SK-N-SH (cell line): ENCODE results near the gene SLCO3A1. TPM values are rescaled to one million over a fixed set of nuclear protein-coding genes. Genes with fewer than 3 reads are reported as not detected.

Source experiments
- CTCF ChIA-PET: fragments of 300-600, 350-600 bp; formaldehyde crosslinking; extraction: SDS; loops from one replicate; lab custom pipeline; 2021; lab: Yijun Ruan, JAX
- POLR2A ChIA-PET: fragments of 350-600 bp; sonication (Branson Sonifier 250); formaldehyde crosslinking; extraction: SDS; loops from one replicate; lab custom pipeline; 2020; ENCODE audit warnings: antibody characterized with exemption, inconsistent platforms; lab: Yijun Ruan, JAX
- DNase-seq: peaks from one replicate; pipeline ENCODE4 v3.0.0; 2012
- H2AFZ ChIP-seq: fragments of 200-600 bp; sonication (generic); 2 replicates; pipeline ENCODE4 v1.8.1; 2016; ENCODE audit warnings: antibody characterized with exemption, mild to moderate bottlenecking, low read depth
- H3F3A ChIP-seq: fragments of 200-600 bp; sonication (generic); replicated peaks from 2 replicates; pipeline ENCODE3; 2016; ENCODE audit warnings: antibody characterized with exemption, mild to moderate bottlenecking; ENCODE audit not compliant: insufficient read depth
- H3K27ac ChIP-seq, 2 experiments: fragments of 200-500 bp in 1 of 2; fragments of 200-600 bp in 1 of 2; sonication (Bioruptor generic) in 1 of 2; sonication (generic), shearing (Covaris generic) in 1 of 2; 2 replicates each; pipeline versions ENCODE4 v1.5.1 to v1.6.1; 2014 to 2016; ENCODE audit warnings: low read depth in 2 of 2, inconsistent platforms in 1 of 2, low read length in 1 of 2, mild to moderate bottlenecking in 1 of 2, mixed read lengths in 1 of 2
- H3K27me3 ChIP-seq: fragments of 200-600 bp; sonication (generic), shearing (Covaris generic); 2 replicates; pipeline ENCODE4 v1.6.1; 2016; ENCODE audit warnings: mixed run types; ENCODE audit not compliant: insufficient read depth
- H3K36me3 ChIP-seq, 2 experiments: fragments of 200-500 bp in 1 of 2; fragments of 200-600 bp in 1 of 2; sonication (Bioruptor generic) in 1 of 2; sonication (generic) in 1 of 2; replicated peaks in 1 of 2; 2 replicates each; pipeline versions ENCODE3 to v1.5.1; 2014 to 2016; ENCODE audit warnings: low read length in 1 of 2, mild to moderate bottlenecking in 1 of 2; ENCODE audit not compliant: insufficient read depth in 2 of 2, control insufficient read depth in 1 of 2
- H3K4me1 ChIP-seq, 2 experiments: fragments of 200-500 bp in 1 of 2; fragments of 200-600 bp in 1 of 2; sonication (Bioruptor generic) in 1 of 2; sonication (generic), shearing (Covaris generic) in 1 of 2; 2 replicates each; pipeline versions ENCODE4 v1.5.1 to v1.6.1; 2014 to 2016; ENCODE audit warnings: low read depth in 1 of 2, low read length in 1 of 2, mixed run types in 1 of 2; ENCODE audit not compliant: insufficient read depth in 2 of 2, control insufficient read depth in 1 of 2
- H3K4me2 ChIP-seq: fragments of 200-600 bp; sonication (generic), shearing (Covaris generic); 2 replicates; pipeline ENCODE4 v1.6.1; 2017; ENCODE audit warnings: mixed run types
- H3K4me3 ChIP-seq, 2 experiments: fragments of 200-500 bp in 1 of 2; fragments of 200-600 bp in 1 of 2; sonication (Bioruptor generic) in 1 of 2; sonication (generic), shearing (Covaris generic) in 1 of 2; 2 replicates each; pipeline versions ENCODE4 v1.5.1 to v1.8.1; 2014 to 2016; ENCODE audit warnings: low read depth in 2 of 2, inconsistent platforms in 1 of 2, low read length in 1 of 2, mild to moderate bottlenecking in 1 of 2, mixed read lengths in 1 of 2, moderate library complexity in 1 of 2
- H3K79me2 ChIP-seq: fragments of 200-600 bp; sonication (generic); 2 replicates; pipeline ENCODE4 v1.8.1; 2017; ENCODE audit warnings: mild to moderate bottlenecking; ENCODE audit not compliant: insufficient read depth
- H3K9ac ChIP-seq: fragments of 200-600 bp; sonication (generic); 2 replicates; pipeline ENCODE4 v1.6.1; 2017; ENCODE audit warnings: mixed run types
- H3K9me2 ChIP-seq: fragments of 200-600 bp; sonication (generic); 2 replicates; pipeline ENCODE4 v1.6.1; 2017; ENCODE audit warnings: mixed run types
- H3K9me3 ChIP-seq: fragments of 200-600 bp; sonication (generic); 2 replicates; pipeline ENCODE4 v1.6.1; 2017; ENCODE audit warnings: mixed run types, mild to moderate bottlenecking, moderate library complexity
- H4K20me1 ChIP-seq: fragments of 200-600 bp; sonication (generic); 2 replicates; pipeline ENCODE4 v1.6.1; 2017; ENCODE audit warnings: mild to moderate bottlenecking, mixed run types; ENCODE audit not compliant: insufficient read depth
- CTCF ChIP-seq: fragments of 200-600 bp; sonication (generic); IDR thresholded peaks from 2 replicates; pipeline ENCODE4 v1.6.1; 2017; ENCODE audit warnings: antibody characterized with exemption, mild to moderate bottlenecking, moderate library complexity
- ELF1 ChIP-seq: IDR thresholded peaks from 2 replicates; pipeline ENCODE4 v1.4.0; 2012
- EZH2phosphoT487 ChIP-seq: fragments of 200-600 bp; sonication (generic); IDR thresholded peaks from 2 replicates; pipeline ENCODE4 v1.6.1; 2017; ENCODE audit warnings: low read depth, mixed run types, mild to moderate bottlenecking, antibody characterized with exemption, moderate library complexity, borderline replicate concordance
- FOSL2 ChIP-seq: IDR thresholded peaks from 2 replicates; pipeline ENCODE4 v1.4.0; 2012; ENCODE audit warnings: low read depth, mild to moderate bottlenecking, moderate library complexity, borderline replicate concordance
- FOXM1 ChIP-seq: IDR thresholded peaks from 2 replicates; pipeline ENCODE4 v1.4.0; 2012; ENCODE audit warnings: low read depth, mild to moderate bottlenecking
- GATA2 ChIP-seq: sonication (generic); formaldehyde crosslinking; IDR thresholded peaks from 2 replicates; pipeline ENCODE4 v1.5.0; 2020; ENCODE audit warnings: mild to moderate bottlenecking, missing genetic modification reagents
- IRF3 ChIP-seq: fragments of 150-350 bp; IDR thresholded peaks from 2 replicates; pipeline ENCODE4 v1.6.1; 2016; ENCODE audit warnings: mild to moderate bottlenecking, low read depth, low read length
- JUND ChIP-seq: IDR thresholded peaks from 2 replicates; pipeline ENCODE4 v1.4.0; 2012
- MXI1 ChIP-seq: IDR thresholded peaks from 2 replicates; pipeline ENCODE4 v1.6.1; 2012; ENCODE audit warnings: mild to moderate bottlenecking, low read depth, low read length, improper control_type of control experiment
- RAD21 ChIP-seq: IDR thresholded peaks from 2 replicates; pipeline ENCODE4 v1.6.1; 2012; ENCODE audit warnings: mild to moderate bottlenecking, low read length
- RCOR1 ChIP-seq: fragments of 150-350 bp; IDR thresholded peaks from 2 replicates; pipeline ENCODE4 v1.6.1; 2017; ENCODE audit warnings: antibody characterized with exemption, low read length
- RFX5 ChIP-seq: IDR thresholded peaks from 2 replicates; pipeline ENCODE4 v1.6.1; 2012; ENCODE audit warnings: mild to moderate bottlenecking, improper control_type of control experiment, low read length
- RXRA ChIP-seq: IDR thresholded peaks from 2 replicates; pipeline ENCODE4 v1.4.0; 2012; ENCODE audit warnings: low read depth, mild to moderate bottlenecking, borderline replicate concordance
- TCF12 ChIP-seq: IDR thresholded peaks from 2 replicates; pipeline ENCODE4 v1.4.0; 2012
- TEAD4 ChIP-seq: IDR thresholded peaks from 2 replicates; pipeline ENCODE4 v1.4.0; 2012; ENCODE audit warnings: mild to moderate bottlenecking, borderline replicate concordance; ENCODE audit not compliant: insufficient read depth
- ZBTB33 ChIP-seq: IDR thresholded peaks from 2 replicates; pipeline ENCODE4 v1.4.0; 2012; ENCODE audit warnings: low read depth, borderline replicate concordance
- WGBS: methylation state at CpG from one replicate; pipeline ENCODE4 v1.1.6; 2017; ENCODE audit warnings: low lambda C conversion rate; 5-methylcytosine and 5-hydroxymethylcytosine counted together
- polyA plus RNA-seq, 3 experiments: library from polyadenylated mRNA; depleted of rRNA; stranded (reverse); fragments of >200 nt; gene quantifications; 2 replicates each; pipeline ENCODE4 v1.2.3, GENCODE V29; 2012
- TF ChIP-seq, protein P1 (sequence below): IDR thresholded peaks from 2 replicates; pipeline ENCODE4; 2012
- TF ChIP-seq, protein P2 (sequence below): IDR thresholded peaks from 2 replicates; pipeline ENCODE4 v1.4.0; 2012; ENCODE audit warnings: low read depth

The SLCO3A1 gene
- polyA plus RNA-seq, 1 of the 3 experiments (the other 2 are of a cell fraction), result 19.7 TPM

- no peak overlapping the region for H3K9ac ChIP-seq
- no peak overlapping the region for H3K4me2 ChIP-seq
- no peaks in the 10 kb centered on the region for H4K20me1 ChIP-seq
- no peaks in the 10 kb centered on the region for H3K79me2 ChIP-seq
- H3K4me1 ChIP-seq, result peaks cover 0 to 3% of the 10 kb centered on the region in 2 experiments; a peak in 1 of 4 replicates
- ChIA-PET POLR2A (no interaction called here), CTCF (interaction anchor here (1.5 kb wide), 1 partner anchor 36 kb away, joined by 5 read pairs; no protein-coding TSS in a partner anchor)
- WGBS, result 93% methylated on average over 6 of the region's 6 CpGs
- TF ChIP-seq JUND, result no peak
- no peak for TF ChIP-seq FOXM1
- TF ChIP-seq, protein P1, sequence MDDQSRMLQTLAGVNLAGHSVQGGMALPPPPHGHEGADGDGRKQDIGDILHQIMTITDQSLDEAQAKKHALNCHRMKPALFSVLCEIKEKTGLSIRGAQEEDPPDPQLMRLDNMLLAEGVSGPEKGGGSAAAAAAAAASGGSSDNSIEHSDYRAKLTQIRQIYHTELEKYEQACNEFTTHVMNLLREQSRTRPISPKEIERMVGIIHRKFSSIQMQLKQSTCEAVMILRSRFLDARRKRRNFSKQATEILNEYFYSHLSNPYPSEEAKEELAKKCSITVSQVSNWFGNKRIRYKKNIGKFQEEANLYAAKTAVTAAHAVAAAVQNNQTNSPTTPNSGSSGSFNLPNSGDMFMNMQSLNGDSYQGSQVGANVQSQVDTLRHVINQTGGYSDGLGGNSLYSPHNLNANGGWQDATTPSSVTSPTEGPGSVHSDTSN, result no peak
- H3K36me3 ChIP-seq, result peaks cover 0 to 4% of the 10 kb centered on the region in 2 experiments
- no peak overlapping the region for H2AFZ ChIP-seq
- H3K9me2 ChIP-seq, result no peaks in the 10 kb centered on the region
- no peaks in the 10 kb centered on the region for H3F3A ChIP-seq
- H3K27me3 ChIP-seq, result no peaks in the 10 kb centered on the region
- H3K9me3 ChIP-seq, result no peaks in the 10 kb centered on the region
- H3K4me3 ChIP-seq, result no peak overlapping the region
- DNase-seq, result no peak
- no peak overlapping the region for H3K27ac ChIP-seq
These were observed 307.6 kb downstream of the SLCO3A1 start for GRCh38 chr15:92161039-92161670.

GRCh38 chr15:92162657-92163056 lies 309.1 kb downstream of the SLCO3A1 start:
- Histone ChIP-seq H3K4me2 (no peak overlapping the region), H2AFZ (no peak overlapping the region), H3K9me3 (no peaks in the 10 kb centered on the region), H3K36me3 (peaks cover 0 to 4% of the 10 kb centered on the region in 2 experiments), H3K4me1 (peaks cover 0 to 3% of the 10 kb centered on the region in 2 experiments; a peak in 1 of 4 replicates), H3K4me3 (no peak overlapping the region), H3K27me3 (no peaks in the 10 kb centered on the region), H3K27ac (no peak overlapping the region), H3F3A (no peaks in the 10 kb centered on the region), H3K9ac (no peak overlapping the region), H4K20me1 (no peaks in the 10 kb centered on the region), H3K79me2 (no peaks in the 10 kb centered on the region), H3K9me2 (no peaks in the 10 kb centered on the region)
- ChIA-PET CTCF (no interaction called here), POLR2A (no interaction called here)
- 95% methylated on average over 17 of the region's 17 CpGs for WGBS
- no peak for DNase-seq
- TF ChIP-seq TEAD4 (no peak), FOXM1 (no peak), CTCF (no peak), RFX5 (no peak), RAD21 (no peak), GATA2 (CRISPR knock-in tag) (no peak), RCOR1 (no peak), EZH2phosphoT487 (no peak), TCF12 (no peak), RXRA (no peak), ZBTB33 (no peak), MXI1 (no peak), IRF3 (no peak), ELF1 (no peak), FOSL2 (no peak)
- TF ChIP-seq, protein P2, sequence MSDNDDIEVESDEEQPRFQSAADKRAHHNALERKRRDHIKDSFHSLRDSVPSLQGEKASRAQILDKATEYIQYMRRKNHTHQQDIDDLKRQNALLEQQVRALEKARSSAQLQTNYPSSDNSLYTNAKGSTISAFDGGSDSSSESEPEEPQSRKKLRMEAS, result no peak
- TF ChIP-seq, protein P1, result no peak
